IgD-negative memory B cell (primary cell): ENCODE results near the gene TRAP1. TPM values are rescaled to one million over a fixed set of nuclear protein-coding genes. Genes with fewer than 3 reads are reported as not detected.

Source experiments
- H3K27ac Mint-ChIP-seq, 3 donors: one replicate each; pipeline ENCODE4 v1.8.0; 2020 to 2022; ENCODE audit warnings: mild to moderate bottlenecking in 3 of 3, mixed read lengths in 3 of 3, moderate library complexity in 1 of 3
- H3K27me3 Mint-ChIP-seq: one replicate; pipeline ENCODE4 v1.8.0; 2021; ENCODE audit warnings: mixed read lengths
- H3K36me3 Mint-ChIP-seq: one replicate; pipeline ENCODE4 v1.8.0; 2020; ENCODE audit warnings: mild to moderate bottlenecking, mixed read lengths
- H3K4me1 Mint-ChIP-seq, 3 donors: one replicate each; pipeline ENCODE4 v1.8.0; 2020 to 2022; ENCODE audit warnings: mixed read lengths in 3 of 3, mild to moderate bottlenecking in 1 of 3
- H3K4me3 Mint-ChIP-seq, 4 donors: one replicate each; pipeline ENCODE4 v1.8.0; 2020 to 2022; ENCODE audit warnings: mild to moderate bottlenecking in 4 of 4, mixed read lengths in 4 of 4, moderate library complexity in 3 of 4
- H3K9me3 Mint-ChIP-seq, 3 donors: one replicate each; pipeline ENCODE4 v1.8.0; 2020 to 2021; ENCODE audit warnings: mixed read lengths in 3 of 3, mild to moderate bottlenecking in 1 of 3
- polyA plus RNA-seq: library from polyadenylated mRNA; unstranded; fragments of 300-500 nt; fragmentation: Illumina TruSeq; gene quantifications from one replicate; pipeline ENCODE4 v1.2.3, GENCODE V29; 2021

TRAP1 gene
- polyA plus RNA-seq, 1 donor from 2014 or later, result 62.7 TPM

- no peaks in the 10 kb centered on the region for H3K27me3 Mint-ChIP-seq
- no peak overlapping the region for H3K4me3 Mint-ChIP-seq
- H3K9me3 Mint-ChIP-seq, result no peaks in the 10 kb centered on the region
- peaks cover 0 to 7% (median 4%) of the 10 kb centered on the region in 3 donors for H3K4me1 Mint-ChIP-seq
- H3K27ac Mint-ChIP-seq, result peak overlapping the region in 1 of 3 donors; percentile 25
- peaks cover 3% of the 10 kb centered on the region for H3K36me3 Mint-ChIP-seq
Measured at GRCh38 chr16:3745751-3746355, 28.5 kb upstream of the TRAP1 start.

DNA sequence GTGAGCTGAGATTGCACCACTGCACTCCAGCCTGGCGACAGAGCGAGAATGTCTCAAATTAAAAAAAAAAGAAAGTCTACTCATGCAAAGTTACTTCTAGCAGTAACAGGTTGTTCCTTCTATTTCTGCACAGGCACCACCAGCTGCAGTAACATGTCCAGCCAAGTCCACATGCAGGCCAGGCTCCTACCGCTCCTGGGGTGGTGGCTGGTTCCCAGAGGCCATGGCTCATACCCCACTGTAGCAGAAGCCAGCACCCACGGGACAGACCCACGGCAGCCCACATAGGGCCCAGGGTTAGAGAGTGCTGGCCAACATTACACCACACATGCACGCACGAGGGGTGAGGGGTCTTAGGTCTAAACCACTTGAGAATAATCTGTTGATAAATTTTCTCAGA, 26.7 kb upstream of the TRAP1 start:
- Mint-ChIP-seq H3K4me1 (peaks cover 0 to 4% (median 0%) of the 10 kb centered on the region in 3 donors), H3K27ac (peak overlapping the region in 1 of 3 donors; percentile 63), H3K4me3 (no peak overlapping the region), H3K9me3 (no peaks in the 10 kb centered on the region), H3K36me3 (peaks cover 3% of the 10 kb centered on the region), H3K27me3 (no peaks in the 10 kb centered on the region)

DNA sequence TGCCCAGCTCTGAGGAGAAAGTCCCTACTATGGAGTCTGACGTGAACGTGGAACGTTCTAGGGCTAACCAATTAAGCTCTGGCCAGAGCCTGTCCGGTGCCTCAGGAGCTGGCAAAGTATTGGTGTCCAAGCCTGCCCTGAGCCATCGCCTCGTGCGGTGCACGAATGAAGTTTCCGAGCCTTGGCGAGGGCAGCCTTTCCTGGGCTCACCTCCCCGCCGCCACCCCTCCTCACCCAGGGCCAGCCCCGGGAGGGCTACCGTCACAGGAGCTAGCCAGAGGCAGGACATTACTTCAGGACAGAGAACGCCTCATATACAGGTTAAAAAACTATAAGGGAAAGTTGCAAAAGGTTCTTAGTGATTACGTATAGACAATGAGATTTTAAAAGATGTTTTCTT, 23.6 kb upstream of the TRAP1 start:
- Mint-ChIP-seq H3K4me3 (no peak overlapping the region), H3K4me1 (no peaks in the 10 kb centered on the region), H3K27ac (no peak overlapping the region), H3K9me3 (no peaks in the 10 kb centered on the region), H3K36me3 (peaks cover 2% of the 10 kb centered on the region), H3K27me3 (no peaks in the 10 kb centered on the region)

- Mint-ChIP-seq H3K4me3 (no peak overlapping the region), H3K4me1 (no peaks in the 10 kb centered on the region), H3K27ac (peak overlapping the region in 2 of 3 donors; percentile 25 to 59), H3K9me3 (no peaks in the 10 kb centered on the region), H3K36me3 (peaks cover 2% of the 10 kb centered on the region), H3K27me3 (no peaks in the 10 kb centered on the region)
Measured at GRCh38 chr16:3740186-3740585, 22.9 kb upstream of the TRAP1 start.

DNA sequence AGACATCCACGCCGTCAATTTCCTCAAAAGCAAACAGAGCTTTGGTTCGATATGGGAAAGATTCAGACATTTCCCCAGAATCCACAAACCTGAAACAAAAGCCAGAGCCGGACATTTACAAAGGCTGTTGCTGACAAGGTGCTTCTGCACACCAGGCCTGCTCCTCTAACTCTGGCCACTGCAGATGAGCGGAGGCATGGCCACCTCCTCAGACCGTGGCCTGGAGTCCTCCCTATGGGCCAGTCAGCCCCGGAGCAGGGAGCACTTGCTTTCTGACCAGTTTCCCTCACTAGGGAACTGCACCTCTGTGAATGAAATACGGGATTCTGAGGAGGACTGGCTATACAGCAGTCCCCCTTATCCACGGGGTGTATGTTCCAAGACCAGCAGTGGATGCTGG, 22.3 kb upstream of the TRAP1 start:
- H3K27me3 Mint-ChIP-seq, result no peaks in the 10 kb centered on the region
- H3K27ac Mint-ChIP-seq, result peak overlapping the region in 2 of 3 donors; percentile 59 to 64
- H3K9me3 Mint-ChIP-seq, result no peaks in the 10 kb centered on the region
- peaks cover 3% of the 10 kb centered on the region for H3K36me3 Mint-ChIP-seq
- no peaks in the 10 kb centered on the region for H3K4me1 Mint-ChIP-seq
- H3K4me3 Mint-ChIP-seq, result no peak overlapping the region

DNA sequence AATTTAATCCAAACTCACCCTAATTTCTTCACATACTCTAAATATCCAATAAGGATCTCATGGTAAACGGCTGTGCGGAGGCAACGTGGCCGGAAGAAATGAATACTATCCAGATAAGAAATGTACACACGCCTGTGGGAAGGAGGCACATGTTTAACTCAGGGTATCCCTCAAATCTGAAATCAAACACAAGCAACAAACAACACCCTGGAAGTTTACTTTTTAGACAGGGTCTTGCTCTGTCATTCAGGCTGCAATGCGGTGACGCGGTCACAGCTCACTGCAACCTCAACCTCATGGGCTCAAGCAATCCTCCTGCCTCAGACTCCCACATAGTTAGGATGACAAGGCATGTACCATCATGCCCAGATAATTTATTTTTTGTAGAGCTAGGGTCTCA, 21.2 kb upstream of the TRAP1 start:
- Mint-ChIP-seq H3K4me1 (no peaks in the 10 kb centered on the region), H3K4me3 (no peak overlapping the region), H3K27ac (no peak overlapping the region), H3K27me3 (no peaks in the 10 kb centered on the region), H3K9me3 (no peaks in the 10 kb centered on the region), H3K36me3 (peaks cover 3% of the 10 kb centered on the region)

DNA sequence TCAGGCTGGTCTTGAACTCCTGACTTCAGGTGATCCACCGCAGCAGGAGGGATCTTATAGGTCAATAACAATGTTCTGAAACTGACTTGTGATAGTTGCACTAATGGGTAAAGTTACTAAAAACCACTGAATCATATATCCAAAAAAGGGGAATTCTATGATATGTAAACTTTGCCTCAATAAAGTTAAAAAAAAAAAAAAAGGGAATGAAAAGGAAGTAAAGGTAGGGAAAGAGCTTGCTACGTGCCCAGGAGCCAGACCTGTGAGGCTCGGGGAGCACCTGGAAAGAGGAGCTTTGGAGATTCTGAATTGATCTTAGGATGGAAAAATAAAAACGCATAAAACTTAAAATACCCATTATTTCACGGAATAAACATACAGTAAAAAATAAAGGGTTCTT, 20.8 kb upstream of the TRAP1 start:
- H3K4me1 Mint-ChIP-seq, result no peaks in the 10 kb centered on the region
- H3K27ac Mint-ChIP-seq, result no peak overlapping the region
- no peaks in the 10 kb centered on the region for H3K9me3 Mint-ChIP-seq
- H3K36me3 Mint-ChIP-seq, result peaks cover 3% of the 10 kb centered on the region
- H3K27me3 Mint-ChIP-seq, result no peaks in the 10 kb centered on the region
- H3K4me3 Mint-ChIP-seq, result no peak overlapping the region

DNA sequence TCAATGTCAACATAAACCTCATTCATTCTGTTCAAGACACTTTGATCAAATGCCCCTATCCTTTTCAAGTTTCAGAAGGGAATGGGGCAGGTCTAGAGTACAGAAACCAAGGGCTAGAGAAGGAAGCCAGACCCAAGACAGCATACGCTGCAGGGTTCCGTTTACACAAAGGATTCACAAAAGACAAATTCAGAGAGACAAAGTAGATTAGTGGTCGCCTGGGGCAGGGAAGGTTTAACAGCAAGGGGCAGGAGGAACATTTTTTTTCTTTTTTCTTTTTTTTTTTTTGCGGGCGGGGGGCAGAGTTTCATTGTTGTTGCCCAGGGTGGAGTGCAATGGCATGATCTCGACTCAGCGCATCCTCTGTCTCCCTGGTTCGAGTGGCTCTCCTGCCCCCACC, 19.9 kb upstream of the TRAP1 start:
- H3K36me3 Mint-ChIP-seq, result peaks cover 3% of the 10 kb centered on the region

DNA sequence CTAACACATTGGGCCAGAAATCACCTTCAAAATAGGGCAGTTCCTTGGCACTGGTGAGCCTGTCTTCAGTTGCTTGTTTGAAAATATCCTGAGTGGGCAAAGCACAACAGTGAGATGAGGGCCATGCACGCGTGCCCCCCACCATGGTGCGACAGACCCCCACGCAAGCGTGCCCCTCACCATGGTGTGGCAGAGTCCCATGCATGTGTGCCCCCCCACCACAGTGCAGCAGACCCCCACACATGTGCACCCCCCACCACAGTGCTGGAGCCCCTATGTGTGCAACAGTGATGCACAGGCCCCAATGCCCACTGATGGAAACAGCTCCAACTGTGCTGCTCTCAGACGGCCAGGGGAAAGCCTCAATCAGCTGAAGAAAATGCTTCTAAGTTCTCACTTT, 18.8 kb upstream of the TRAP1 start:
- H3K27me3 Mint-ChIP-seq, result no peaks in the 10 kb centered on the region
- H3K27ac Mint-ChIP-seq, result peak overlapping the region in 1 of 3 donors; percentile 9

More for the DNA sequence above, 19.9 kb upstream of the TRAP1 start:
- H3K4me3 Mint-ChIP-seq, result no peak overlapping the region
- no peak overlapping the region for H3K27ac Mint-ChIP-seq
- no peaks in the 10 kb centered on the region for H3K27me3 Mint-ChIP-seq
- no peaks in the 10 kb centered on the region for H3K4me1 Mint-ChIP-seq
- H3K9me3 Mint-ChIP-seq, result no peaks in the 10 kb centered on the region

GRCh38 chr16:3735541-3735940, 18.2 kb upstream of the TRAP1 start:
- H3K27me3 Mint-ChIP-seq, result no peaks in the 10 kb centered on the region
- no peak overlapping the region for H3K4me3 Mint-ChIP-seq
- H3K4me1 Mint-ChIP-seq, result no peaks in the 10 kb centered on the region
- no peak overlapping the region for H3K27ac Mint-ChIP-seq
- peaks cover 3% of the 10 kb centered on the region for H3K36me3 Mint-ChIP-seq
- no peaks in the 10 kb centered on the region for H3K9me3 Mint-ChIP-seq

More for the DNA sequence above, 18.8 kb upstream of the TRAP1 start:
- H3K36me3 Mint-ChIP-seq, result peaks cover 3% of the 10 kb centered on the region
- no peak overlapping the region for H3K4me3 Mint-ChIP-seq
- H3K9me3 Mint-ChIP-seq, result no peaks in the 10 kb centered on the region
- no peaks in the 10 kb centered on the region for H3K4me1 Mint-ChIP-seq

GRCh38 chr16:3734758-3735221, 17.5 kb upstream of the TRAP1 start:
- Mint-ChIP-seq H3K27ac (peak overlapping the region in 2 of 3 donors; percentile 20 to 76), H3K4me1 (no peaks in the 10 kb centered on the region), H3K4me3 (peak overlapping the region in 1 of 4 donors; percentile 51), H3K27me3 (no peaks in the 10 kb centered on the region), H3K36me3 (peaks cover 4% of the 10 kb centered on the region), H3K9me3 (no peaks in the 10 kb centered on the region)

DNA sequence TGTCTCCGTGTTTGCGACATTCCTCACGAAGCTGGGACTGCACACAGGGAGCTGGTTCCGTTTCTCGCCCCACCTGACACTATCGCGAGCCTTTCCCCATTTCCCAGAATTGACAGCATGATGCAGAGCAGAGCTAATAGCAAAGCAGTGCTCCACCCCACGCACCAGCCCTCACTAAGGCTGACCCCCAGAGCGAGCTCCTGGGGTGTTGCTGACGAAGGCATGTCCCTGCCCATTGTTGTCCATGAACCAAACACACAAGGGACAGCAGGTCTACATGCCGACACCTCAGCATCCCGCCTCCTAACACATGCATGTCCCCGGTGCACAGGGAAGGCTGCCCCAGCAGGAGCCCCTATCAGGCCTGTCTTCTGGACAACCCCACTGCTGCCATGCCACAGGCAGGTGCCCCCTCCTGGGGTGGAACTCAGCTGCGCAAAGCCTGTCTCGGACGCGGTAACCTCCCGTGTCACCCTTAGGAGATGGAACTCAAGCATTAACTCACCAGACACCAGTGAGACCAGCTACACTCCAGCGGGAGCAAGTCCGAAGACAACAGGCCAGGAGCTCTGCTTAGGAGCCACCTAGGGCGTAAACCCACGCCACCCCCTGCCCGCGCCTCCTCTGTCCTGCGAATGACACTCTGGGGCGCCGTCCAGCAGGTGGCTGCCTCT, 16.9 kb upstream of the TRAP1 start:
- H3K4me3 Mint-ChIP-seq, result no peak overlapping the region
- H3K27ac Mint-ChIP-seq, result peak overlapping the region in 1 of 3 donors; percentile 20
- H3K4me1 Mint-ChIP-seq, result no peaks in the 10 kb centered on the region
- H3K36me3 Mint-ChIP-seq, result peaks cover 7% of the 10 kb centered on the region
- no peaks in the 10 kb centered on the region for H3K27me3 Mint-ChIP-seq
- no peaks in the 10 kb centered on the region for H3K9me3 Mint-ChIP-seq

DNA sequence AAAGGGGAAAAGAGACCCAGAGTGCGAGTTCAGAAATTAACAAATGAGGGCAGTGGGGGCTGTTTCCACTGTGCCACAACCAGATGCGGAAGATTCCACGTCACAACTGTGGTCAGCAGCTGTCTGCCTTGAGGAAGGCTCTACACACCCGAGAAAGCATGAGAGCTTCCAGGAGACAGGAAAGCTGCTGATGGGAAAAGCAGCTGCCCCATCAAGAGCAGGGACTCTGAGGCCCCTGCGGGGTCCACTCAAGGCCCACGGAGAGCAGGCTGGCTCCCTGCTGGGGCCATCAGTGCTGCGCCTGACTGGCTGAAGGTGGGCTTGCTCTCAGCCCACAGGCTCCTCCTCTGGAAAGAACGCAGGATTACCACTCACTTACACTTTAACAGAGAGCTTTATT, 14.8 kb upstream of the TRAP1 start:
- peak overlapping the region in 1 of 3 donors; percentile 48 for H3K27ac Mint-ChIP-seq
- no peaks in the 10 kb centered on the region for H3K9me3 Mint-ChIP-seq
- H3K27me3 Mint-ChIP-seq, result no peaks in the 10 kb centered on the region
- no peaks in the 10 kb centered on the region for H3K4me1 Mint-ChIP-seq
- H3K4me3 Mint-ChIP-seq, result no peak overlapping the region
- H3K36me3 Mint-ChIP-seq, result peaks cover 7% of the 10 kb centered on the region

- H3K4me3 Mint-ChIP-seq, result no peak overlapping the region
- no peaks in the 10 kb centered on the region for H3K9me3 Mint-ChIP-seq
- H3K36me3 Mint-ChIP-seq, result peaks cover 8% of the 10 kb centered on the region
- H3K27me3 Mint-ChIP-seq, result no peaks in the 10 kb centered on the region
- peak overlapping the region in 1 of 3 donors; percentile 48 for H3K27ac Mint-ChIP-seq
- no peaks in the 10 kb centered on the region for H3K4me1 Mint-ChIP-seq
Measured at GRCh38 chr16:3731126-3731935, 14.0 kb upstream of the TRAP1 start.
